H1 (cell line): ENCODE data around the gene FHAD1. TPM values are rescaled to one million over a fixed set of nuclear protein-coding genes. Genes with fewer than 3 reads are reported as not detected.

Source experiments
- USF2 ChIP-seq: IDR thresholded peaks from 2 replicates; pipeline ENCODE4 v1.6.1; 2011; ENCODE audit warnings: low read length, improper control_type of control experiment
- polyA plus RNA-seq, 7 experiments: library from polyadenylated mRNA; depleted of rRNA in 3 of 7; stranded (reverse) in 5 of 7; unstranded in 2 of 7; fragments of >200 nt in 5 of 7; fragments of 200-250 nt in 2 of 7; gene quantifications; 1 replicate in 5 of 7; 2 replicates in 1 of 7; 4 replicates in 1 of 7; pipeline versions ENCODE4 v1.2.1 to v1.2.3, GENCODE V29; 2011 to 2013; ENCODE audit warnings: missing spikeins in 2 of 7, mixed read lengths in 2 of 7
- total RNA-seq: library from RNA; stranded (reverse); fragmentation: NEBNext Ultra II Directional; extraction: Animal tissue kit (Norgen Biotek cat#: 25700); gene quantifications from 2 replicates; pipeline ENCODE4 v1.2.1, GENCODE V29; 2021

FHAD1 gene
- total and polyA plus RNA-seq, 2 of the 8 experiments (the other 6 are each of a cell fraction or from before 2014, with no cell fraction given), result 0.39 to 0.69 TPM

DNA sequence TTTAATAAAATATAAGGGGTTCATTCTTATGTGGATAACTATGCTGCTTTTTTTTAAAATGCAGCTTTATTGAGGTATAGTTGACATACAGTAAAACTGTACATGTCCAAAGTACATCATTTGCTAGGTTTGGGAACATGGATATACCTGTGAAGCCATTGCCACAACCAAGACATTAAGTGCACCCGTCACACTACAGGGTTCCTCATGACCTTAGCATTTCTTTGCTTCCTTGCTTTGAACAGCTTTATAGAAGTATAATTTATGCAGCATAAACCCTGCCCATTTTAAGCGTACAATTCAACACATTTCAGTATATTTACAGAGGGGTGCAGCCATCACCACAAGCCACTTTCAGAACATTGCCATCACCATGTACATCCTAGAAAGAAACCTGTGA is 26.3 kb downstream of the FHAD1 start (continued):
- TF ChIP-seq USF2, result no peak
